Amniotic stem cell (primary cell): ENCODE results near the gene RPS6KA4.
"Not testable (repeated sequence)": the region's sequence is repeated elsewhere in the genome, so short reads cannot be mapped to it uniquely, and the experiment has no call there.

Experiments
- DNase-seq: peaks from one replicate; lab custom pipeline; 2025; lab: John Stamatoyannopoulos, UW

Gene RPS6KA4

GRCh38 chr11:64387916-64388315, 29.0 kb downstream of the RPS6KA4 start:
- no peak for DNase-seq

- no peak for DNase-seq
These were observed 29.9 kb downstream of the RPS6KA4 start for GRCh38 chr11:64388894-64389293.

DNA sequence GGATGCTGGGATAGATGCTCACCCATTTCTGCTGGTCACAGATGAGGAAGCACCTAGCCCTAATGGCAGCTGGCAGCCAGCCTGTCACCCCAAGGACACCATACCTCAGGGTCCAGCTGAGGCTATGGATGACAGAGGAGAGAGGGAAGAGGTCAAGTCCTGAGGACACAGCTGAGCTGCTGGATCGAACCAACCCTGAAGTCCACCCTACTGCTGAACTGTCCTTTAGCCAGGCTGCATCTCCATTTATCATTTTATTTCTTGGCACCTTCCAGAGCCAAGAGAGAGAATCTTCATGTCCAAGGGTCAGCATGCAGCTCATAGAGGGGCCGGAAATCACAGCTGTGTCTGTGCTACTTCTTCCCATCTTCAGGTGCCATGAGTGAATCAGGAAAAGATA, 30.9 kb downstream of the RPS6KA4 start:
- no peak for DNase-seq

GRCh38 chr11:64390558-64390957, 31.6 kb downstream of the RPS6KA4 start:
- no peak for DNase-seq

DNA sequence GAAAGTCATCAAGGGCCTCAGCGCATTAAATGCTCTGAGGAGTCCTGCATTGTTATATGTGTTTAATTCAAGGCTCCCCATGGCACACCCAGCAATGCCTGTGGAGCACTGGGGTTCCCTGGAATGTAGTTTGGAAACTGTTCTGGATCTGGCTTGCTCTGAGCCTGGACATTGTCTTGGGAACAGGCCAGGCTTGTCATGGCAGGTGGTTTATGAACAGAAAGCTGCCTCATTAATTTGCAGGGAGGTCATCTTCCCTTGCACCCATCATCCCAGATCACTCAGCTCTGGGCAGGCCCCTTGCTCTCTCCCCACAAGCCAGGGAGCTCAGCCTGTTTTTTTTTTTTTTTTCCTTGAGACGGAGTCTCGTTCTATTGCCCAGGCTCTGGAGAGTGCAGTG, 32.9 kb downstream of the RPS6KA4 start:
- no peak for DNase-seq

DNA sequence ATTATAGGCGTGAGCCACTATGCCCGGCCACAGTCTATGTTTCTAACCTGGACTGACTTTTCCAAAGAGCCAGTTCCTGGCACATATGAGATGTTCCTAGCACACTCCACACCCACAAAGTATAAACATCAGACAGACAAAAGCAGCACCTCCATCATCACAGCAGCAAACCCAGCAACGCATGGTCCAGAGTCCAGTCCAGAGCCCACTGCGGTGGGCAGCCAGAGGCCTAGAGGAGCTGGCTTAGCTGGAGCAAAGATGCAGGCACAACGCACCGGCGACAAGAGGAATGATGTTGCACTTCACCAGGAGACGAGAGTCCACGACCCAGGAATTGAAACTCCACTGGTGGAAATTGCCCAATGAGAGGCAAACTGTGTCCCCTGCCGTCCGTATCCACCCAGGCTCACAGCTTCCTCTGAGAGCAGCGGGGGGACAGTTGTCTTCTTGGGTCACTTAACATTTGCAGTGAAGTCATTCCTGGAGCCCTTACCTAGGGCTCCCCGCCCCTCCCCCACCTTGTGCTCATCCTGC, 36.6 kb downstream of the RPS6KA4 start:
- no peak for DNase-seq

DNA sequence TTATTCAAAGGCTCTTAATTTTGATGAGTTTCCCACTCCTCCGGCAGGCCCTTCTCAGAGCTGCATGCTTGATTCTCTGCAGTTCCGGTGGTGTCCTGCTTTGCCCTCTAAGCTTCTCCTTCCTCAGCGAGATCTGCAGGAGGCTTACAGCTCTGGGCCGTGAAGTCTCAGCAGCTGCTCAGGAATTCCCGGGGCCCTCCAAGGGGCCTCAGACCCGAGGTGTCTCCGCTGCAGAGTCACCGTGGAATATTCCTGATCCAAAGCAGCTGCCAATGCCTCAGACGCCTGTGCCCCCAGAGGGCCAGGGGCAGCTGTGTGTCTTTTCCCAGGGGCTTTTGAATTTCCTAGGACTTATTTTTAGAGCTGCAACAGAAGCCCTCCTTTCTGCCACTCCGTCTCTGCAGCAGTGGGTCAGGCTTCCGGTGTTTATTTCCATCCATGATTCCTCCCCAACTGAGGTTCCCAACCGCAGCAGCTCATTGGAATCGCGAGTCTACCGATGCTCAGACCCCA, 37.2 kb downstream of the RPS6KA4 start:
- DNase-seq: no peak

DNA sequence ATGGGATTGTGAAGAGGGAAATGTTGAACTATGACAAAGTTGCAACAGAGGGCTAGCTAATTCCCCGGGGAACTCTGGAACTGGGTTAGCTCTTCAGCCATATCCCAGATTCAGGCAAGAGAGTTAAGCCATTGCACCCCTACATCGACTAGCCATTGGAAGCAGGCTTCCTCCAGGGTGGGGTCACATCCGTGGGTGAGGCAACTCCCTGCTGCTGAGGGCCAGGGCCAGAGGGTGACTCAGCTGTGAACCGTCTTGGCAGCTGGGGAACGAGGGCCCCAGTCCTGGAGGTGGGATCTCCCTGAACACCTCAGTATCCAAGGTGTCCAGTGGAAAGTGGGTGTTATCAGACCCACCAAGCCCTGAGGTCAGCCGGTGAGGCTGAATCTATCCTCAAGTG, 41.1 kb downstream of the RPS6KA4 start:
- no peak for DNase-seq

GRCh38 chr11:64400667-64401066, 41.7 kb downstream of the RPS6KA4 start:
- DNase-seq: no peak

DNA sequence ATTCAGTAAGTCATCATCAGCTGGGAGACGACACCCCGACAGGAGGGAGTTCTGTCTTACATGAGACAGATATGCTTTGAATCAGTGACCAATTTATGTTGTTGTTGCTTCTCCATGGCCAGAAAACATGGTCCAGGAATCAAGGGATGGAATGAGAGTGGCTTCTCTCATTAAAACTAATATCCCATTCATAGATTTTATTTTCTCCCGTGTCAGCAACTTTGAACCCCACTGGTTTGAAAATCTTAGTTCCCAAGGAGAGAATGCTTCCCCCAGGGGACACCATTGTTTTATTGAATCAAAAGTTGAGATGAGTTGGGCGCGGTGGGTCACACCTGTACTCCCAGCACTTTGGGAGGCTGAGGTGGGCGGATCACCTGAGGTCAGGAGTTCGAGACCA, 42.8 kb downstream of the RPS6KA4 start:
- DNase-seq: no peak

DNA sequence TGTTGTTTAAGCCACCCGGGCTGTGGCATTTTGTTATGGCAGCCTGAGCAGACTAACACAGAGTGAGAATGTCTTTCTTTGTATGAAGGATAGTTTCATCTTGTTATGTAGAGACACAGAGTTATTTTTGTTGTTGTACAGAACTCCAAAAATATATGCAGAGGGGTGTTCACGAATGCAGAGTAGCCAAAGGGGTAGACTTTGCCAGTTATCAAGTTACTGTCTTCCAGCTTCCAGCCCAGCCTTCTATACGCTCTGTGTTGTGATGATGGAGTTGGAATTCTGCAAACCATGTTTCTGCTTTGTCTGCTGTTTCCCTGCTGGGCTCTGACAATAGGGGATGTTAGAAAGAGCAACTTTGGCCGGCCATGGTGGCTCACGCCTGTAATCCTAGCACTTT, 44.1 kb downstream of the RPS6KA4 start:
- no peak for DNase-seq

- DNase-seq: no peak
These were observed 47.4 kb downstream of the RPS6KA4 start for GRCh38 chr11:64406221-64406946.

DNA sequence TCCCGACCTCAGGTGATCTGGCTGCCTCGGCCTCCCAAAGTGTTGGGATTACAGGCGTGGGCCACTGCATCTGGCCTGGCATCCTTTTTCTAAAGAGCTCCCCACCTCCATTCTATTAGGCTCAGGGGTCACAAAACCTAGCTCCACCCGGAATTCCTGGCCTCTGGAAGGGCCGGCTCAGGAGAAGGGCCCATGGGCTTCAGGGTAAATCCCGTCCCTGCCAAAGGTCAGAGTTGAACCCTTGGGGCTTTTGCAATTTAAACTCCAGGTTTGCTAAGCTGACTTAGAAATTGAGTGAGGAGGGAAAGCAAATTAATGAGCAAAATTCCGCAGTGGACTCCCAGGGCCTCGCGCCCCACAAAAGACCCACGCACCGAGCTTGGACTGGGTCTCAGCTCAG, 48.3 kb downstream of the RPS6KA4 start:
- no peak for DNase-seq

GRCh38 chr11:64407630-64408029, 48.7 kb downstream of the RPS6KA4 start:
- no peak for DNase-seq

GRCh38 chr11:64409278-64409677, 50.3 kb downstream of the RPS6KA4 start:
- no peak for DNase-seq

GRCh38 chr11:64409707-64410403, 50.9 kb downstream of the RPS6KA4 start:
- DNase-seq: no peak

DNA sequence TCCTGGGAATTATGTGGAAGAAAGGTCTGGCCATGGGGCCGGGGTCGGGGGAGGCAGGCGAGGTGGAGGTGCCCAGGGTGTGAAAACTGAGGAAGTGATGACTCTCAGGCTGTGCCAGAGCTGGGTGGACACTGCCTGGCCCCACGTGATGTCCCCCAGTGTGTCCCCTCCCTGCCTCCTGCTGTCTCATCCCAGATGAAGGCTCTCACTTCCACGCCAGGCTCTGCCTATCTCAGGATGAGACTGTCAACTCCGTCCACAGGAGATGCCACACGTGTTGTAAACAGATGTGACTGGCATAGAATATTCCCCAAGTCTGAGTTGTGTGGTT, 51.4 kb downstream of the RPS6KA4 start:
- no peak for DNase-seq

GRCh38 chr11:64413417-64413816, 54.5 kb downstream of the RPS6KA4 start:
- DNase-seq: no peak

DNA sequence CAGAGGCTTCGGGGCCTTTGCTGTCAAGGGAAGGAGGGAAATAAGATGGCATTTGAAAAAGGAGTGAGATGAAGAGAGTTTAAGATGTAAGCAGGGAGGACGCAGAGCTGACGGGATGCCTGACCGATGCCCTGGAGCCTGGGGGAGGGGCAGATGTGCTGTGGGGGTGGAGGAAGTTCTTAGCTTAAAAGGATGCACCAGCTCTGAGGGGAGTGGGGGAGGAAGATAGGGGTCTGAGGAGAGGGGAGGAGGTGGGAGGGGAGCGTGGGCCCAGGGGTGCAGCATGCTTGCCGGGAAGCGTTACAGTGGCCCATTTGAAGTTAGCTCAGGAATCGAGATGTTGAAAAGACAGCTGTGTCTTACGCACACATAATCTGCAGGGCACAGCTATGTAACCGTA, 56.3 kb downstream of the RPS6KA4 start:
- no peak for DNase-seq

GRCh38 chr11:64415996-64416728, 57.2 kb downstream of the RPS6KA4 start:
- DNase-seq: no peak

DNA sequence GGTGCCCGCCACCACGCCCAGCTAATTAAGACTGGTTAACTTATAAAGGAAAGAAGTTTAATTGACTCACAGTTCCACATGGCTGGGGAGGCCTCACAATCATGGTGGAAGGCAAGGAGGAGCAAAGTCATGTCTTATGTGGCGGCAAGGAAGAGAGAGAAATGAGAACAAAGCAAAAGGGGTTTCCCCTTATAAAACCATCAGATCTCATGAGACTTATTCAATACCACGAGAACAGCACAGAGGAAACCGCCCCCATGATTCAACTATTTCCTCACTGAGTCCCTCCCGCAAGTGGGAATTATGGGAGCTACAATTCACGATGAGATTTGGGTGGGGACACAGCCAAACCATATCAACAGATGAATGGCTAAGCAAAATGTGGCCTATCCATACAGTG, 59.3 kb downstream of the RPS6KA4 start:
- not testable (repeated sequence) for DNase-seq

GRCh38 chr11:64419257-64419790, 60.4 kb downstream of the RPS6KA4 start:
- no peak for DNase-seq
